Activated T-cell treated with anti-CD3 and anti-CD28 coated beads for 1 hour (primary cell): Measurements from ENCODE around the gene HSH2D.
A peak's percentile ranks its signal among the peaks of the same experiment; 100 is the strongest.
"Not testable (repeated sequence)": the region's sequence is repeated elsewhere in the genome, so short reads cannot be mapped to it uniquely, and the experiment has no call there.

Experiments used
- DNase-seq: peaks from one replicate; pipeline ENCODE4 v3.0.0-alpha.2; 2020; ENCODE audit warnings: low read depth

Gene HSH2D

GRCh38 chr19:16143399-16144215 lies at the start of gene HSH2D:
TSS of gene HSH2D (plus strand) at chr19:16143685. CDS start at chr19:16148751, 5,066 bp downstream.
- peak; percentile 77 for DNase-seq

- DNase-seq, result no peak
These were observed 49.0 kb upstream of the HSH2D start for GRCh38 chr19:16094360-16095070.

- no peak for DNase-seq
These were observed 48.4 kb upstream of the HSH2D start for GRCh38 chr19:16095071-16095571.

GRCh38 chr19:16096280-16096855 lies 47.1 kb upstream of the HSH2D start:
- DNase-seq, result no peak

GRCh38 chr19:16098416-16098768 lies 45.1 kb upstream of the HSH2D start:
- no peak for DNase-seq

- no peak for DNase-seq
These were observed 44.7 kb upstream of the HSH2D start for GRCh38 chr19:16098821-16099220.

GRCh38 chr19:16099314-16099965 lies 44.0 kb upstream of the HSH2D start:
- DNase-seq, result not testable (repeated sequence)

GRCh38 chr19:16100524-16100923 lies 43.0 kb upstream of the HSH2D start:
- no peak for DNase-seq

GRCh38 chr19:16104722-16105121 lies 38.8 kb upstream of the HSH2D start:
- no peak for DNase-seq

- no peak for DNase-seq
These were observed 37.4 kb upstream of the HSH2D start for GRCh38 chr19:16106121-16106520.

- DNase-seq, result peak; percentile 99
These were observed 32.2 kb upstream of the HSH2D start, which contains the start of gene RAB8A for GRCh38 chr19:16111160-16111908. TSS of gene RAB8A (plus strand) at chr19:16111889. CDS start at chr19:16111902, 13 bp downstream.

- no peak for DNase-seq
These were observed 31.4 kb upstream of the HSH2D start for GRCh38 chr19:16111909-16112752.

- DNase-seq, result no peak
These were observed 30.7 kb upstream of the HSH2D start for GRCh38 chr19:16112778-16113177.

GRCh38 chr19:16113727-16114126 lies 29.8 kb upstream of the HSH2D start:
- DNase-seq, result no peak

GRCh38 chr19:16115301-16116039 lies 28.0 kb upstream of the HSH2D start:
- no peak for DNase-seq

GRCh38 chr19:16116067-16116466 lies 27.4 kb upstream of the HSH2D start:
- DNase-seq, result no peak

GRCh38 chr19:16117594-16118033 lies 25.9 kb upstream of the HSH2D start:
- DNase-seq, result no peak

- DNase-seq, result no peak
These were observed 24.9 kb upstream of the HSH2D start for GRCh38 chr19:16118489-16119033.

GRCh38 chr19:16119075-16119857 lies 24.2 kb upstream of the HSH2D start:
- not testable (repeated sequence) for DNase-seq
